Effector memory CD4-positive, alpha-beta T cell (primary cell): Measurements from ENCODE around the gene GFOD2.
"Not testable (repeated sequence)": the region's sequence is repeated elsewhere in the genome, so short reads cannot be mapped to it uniquely, and the experiment has no call there.

Source experiments
- DNase-seq, 3 donors: peaks; one replicate each; pipeline ENCODE4 v3.0.0-alpha.2; 2020
- H3K27ac ChIP-seq: 2 replicates; pipeline ENCODE4 v1.7.0; 2013; ENCODE audit warnings: mild to moderate bottlenecking, low read length, moderate library complexity; ENCODE audit not compliant: insufficient read depth, poor library complexity, severe bottlenecking
- H3K27me3 ChIP-seq: replicated peaks from 2 replicates; pipeline ENCODE4 v1.7.0; 2013; ENCODE audit warnings: mild to moderate bottlenecking, low read length; ENCODE audit not compliant: insufficient read depth, control insufficient read depth, poor library complexity, severe bottlenecking
- H3K36me3 ChIP-seq: 2 replicates; pipeline ENCODE4 v1.7.0; 2013; ENCODE audit warnings: mild to moderate bottlenecking, low read length, moderate library complexity; ENCODE audit not compliant: control insufficient read depth, insufficient read depth
- H3K4me1 ChIP-seq: 2 replicates; pipeline ENCODE4 v1.7.0; 2013; ENCODE audit warnings: low read length, mild to moderate bottlenecking; ENCODE audit not compliant: control insufficient read depth, insufficient read depth, poor library complexity, severe bottlenecking
- H3K4me3 ChIP-seq: 2 replicates; pipeline ENCODE4 v1.7.0; 2013; ENCODE audit warnings: low read length, low read depth, mild to moderate bottlenecking; ENCODE audit not compliant: insufficient read depth, poor library complexity, severe bottlenecking
- H3K9me3 ChIP-seq: 2 replicates; pipeline ENCODE4 v1.7.0; 2013; ENCODE audit warnings: mild to moderate bottlenecking, low read length, moderate library complexity; ENCODE audit not compliant: control insufficient read depth

GFOD2 gene

DNA sequence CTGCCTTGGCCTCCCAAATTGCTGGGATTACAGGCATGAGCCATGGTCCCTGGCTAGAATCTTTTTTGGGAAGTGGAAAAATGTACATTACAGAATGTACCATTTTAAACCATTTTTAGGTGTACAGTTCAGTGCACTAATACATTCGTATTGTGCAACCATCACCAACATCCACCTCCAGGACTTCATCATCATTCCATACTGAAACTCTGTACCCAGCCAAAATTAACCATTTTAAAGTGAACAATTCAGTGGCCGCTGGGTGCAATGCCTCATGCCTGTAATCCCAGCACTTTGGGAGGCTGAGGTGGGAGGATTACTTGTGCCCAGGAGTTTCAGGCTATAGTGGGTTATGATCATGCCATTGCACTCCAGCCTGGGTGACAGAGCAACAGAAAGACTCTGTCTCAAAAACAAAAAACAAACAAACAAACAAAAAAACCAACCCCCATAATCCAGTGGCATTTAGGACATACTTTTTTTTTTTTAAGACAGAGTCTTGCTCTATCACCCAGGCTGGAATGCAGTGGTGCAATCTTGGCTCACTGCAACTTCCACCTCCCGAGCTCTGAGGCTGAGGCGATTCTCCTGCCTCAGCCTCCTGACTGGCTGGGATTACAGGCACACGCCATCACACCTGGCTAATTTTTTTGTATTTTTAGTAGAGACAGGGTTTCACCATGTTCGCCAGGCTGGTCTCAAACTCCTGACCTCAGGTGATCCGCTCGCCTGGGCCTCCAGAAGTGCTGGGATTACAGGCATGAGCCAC, 25.4 kb downstream of the GFOD2 start:
- H3K27ac ChIP-seq, H3K4me3 ChIP-seq, H3K27me3 ChIP-seq, H3K4me1 ChIP-seq, H3K36me3 ChIP-seq, H3K9me3 ChIP-seq, DNase-seq: not testable (repeated sequence)

DNA sequence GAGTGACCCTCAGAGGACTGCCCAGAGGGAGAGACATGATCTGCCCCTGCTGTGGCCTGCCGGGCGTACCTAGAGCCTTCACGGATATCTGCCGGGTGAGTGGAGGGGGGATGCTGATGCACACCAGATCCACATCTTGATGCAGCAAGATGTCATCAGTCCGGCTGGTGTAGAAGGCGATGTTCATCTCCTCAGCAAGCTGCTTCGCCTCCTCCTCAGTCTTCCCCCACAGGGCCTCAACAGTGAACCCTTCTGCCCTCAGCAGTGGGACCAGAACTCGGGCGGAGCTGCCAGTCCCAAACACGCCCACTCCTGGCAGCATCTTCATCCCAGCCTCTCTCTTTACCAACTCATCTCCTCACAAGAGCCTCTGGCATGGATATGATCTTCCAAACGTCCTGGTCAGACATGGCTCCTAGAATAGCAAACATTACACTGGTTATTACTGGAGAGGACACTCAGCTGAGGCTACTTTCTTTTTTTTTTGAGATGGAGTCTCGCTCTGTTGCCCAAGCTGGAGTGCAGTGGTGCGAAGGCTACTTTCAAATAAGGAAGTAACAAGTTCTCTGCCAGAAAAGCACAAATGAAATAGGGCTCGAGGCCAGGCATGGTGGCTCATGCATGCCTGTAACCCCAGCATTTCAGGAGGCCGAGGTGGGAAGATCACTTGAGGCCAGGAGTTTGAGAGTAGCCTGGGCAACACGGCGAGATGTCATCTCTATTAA, 33.6 kb downstream of the GFOD2 start:
- H3K9me3 ChIP-seq, result no peaks in the 10 kb centered on the region
- no peak for DNase-seq
- H3K27me3 ChIP-seq, result no peaks in the 10 kb centered on the region
- no peak overlapping the region for H3K4me3 ChIP-seq
- peaks cover 10% of the 10 kb centered on the region for H3K4me1 ChIP-seq
- peak overlapping the region; percentile 28 for H3K27ac ChIP-seq
- H3K36me3 ChIP-seq, result no peaks in the 10 kb centered on the region

DNA sequence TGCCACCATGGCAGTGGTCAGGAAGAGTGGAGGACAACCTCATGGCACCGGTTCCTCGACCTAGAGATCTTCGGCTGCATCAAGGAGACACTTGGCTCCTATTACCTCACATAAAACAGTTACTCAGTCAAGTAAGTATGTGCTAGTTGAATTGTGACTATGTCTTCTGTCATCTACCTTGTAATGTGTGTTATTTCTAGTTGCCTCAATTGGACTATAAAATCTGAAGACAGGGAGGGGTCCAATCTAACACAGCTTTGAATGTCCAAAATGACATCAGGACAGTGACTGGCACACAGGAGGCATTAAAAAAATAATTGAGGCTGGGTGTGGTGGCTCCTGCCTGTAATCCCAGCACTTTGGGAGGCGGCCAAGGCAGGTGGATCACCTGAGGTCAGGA, 35.3 kb downstream of the GFOD2 start:
- DNase-seq, result no peak
- no peak overlapping the region for H3K27ac ChIP-seq
- H3K4me1 ChIP-seq, result peaks cover 10% of the 10 kb centered on the region
- H3K4me3 ChIP-seq, result no peak overlapping the region
- H3K27me3 ChIP-seq, result no peaks in the 10 kb centered on the region
- H3K9me3 ChIP-seq, result no peaks in the 10 kb centered on the region
- no peaks in the 10 kb centered on the region for H3K36me3 ChIP-seq

DNA sequence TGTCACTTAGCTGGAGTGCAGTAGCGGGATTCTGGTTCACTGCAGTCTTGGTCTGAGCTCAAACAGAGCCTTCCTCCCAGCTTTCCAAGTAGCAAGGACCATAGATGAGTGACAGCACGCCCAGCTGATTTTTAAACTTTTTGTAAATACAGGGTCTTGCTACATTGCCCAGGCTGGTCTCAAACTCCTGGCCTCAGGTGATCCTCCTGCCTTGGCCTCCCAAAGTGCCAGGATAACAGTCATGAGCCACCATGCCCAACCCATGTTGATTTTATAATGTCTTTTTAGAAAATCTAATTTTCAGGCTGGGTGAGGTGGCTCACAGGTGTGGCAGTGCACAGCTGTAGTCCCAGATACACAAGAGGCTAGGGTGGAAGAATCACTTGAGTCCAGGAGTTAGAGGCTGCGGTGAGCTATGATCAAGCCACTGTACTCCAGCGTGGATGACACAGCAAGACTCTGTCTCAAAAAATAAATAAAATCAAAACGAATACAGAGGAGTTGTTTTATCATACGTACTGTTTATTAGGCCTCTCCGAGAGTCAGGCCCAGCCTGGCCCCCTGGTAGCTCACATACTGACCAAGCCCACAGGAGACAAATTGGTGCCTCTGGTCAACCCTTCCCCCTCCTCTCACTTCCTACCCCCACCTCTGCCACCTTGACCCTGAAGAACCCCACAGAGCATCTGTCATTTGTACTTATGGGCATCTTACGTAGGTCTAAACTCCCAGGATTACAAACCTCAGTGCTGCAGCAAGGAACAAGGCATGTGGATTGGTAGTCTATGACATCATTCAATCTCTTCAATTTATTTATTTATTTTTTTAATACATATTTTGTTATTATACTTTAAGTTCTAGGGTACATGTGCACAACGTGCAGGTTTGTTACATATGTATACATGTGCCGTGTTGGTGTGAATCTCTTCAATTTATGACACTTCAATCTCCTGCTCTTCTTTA, 38.9 kb downstream of the GFOD2 start:
- Histone ChIP-seq H3K36me3 (no peaks in the 10 kb centered on the region), H3K9me3 (no peaks in the 10 kb centered on the region), H3K4me3 (no peak overlapping the region), H3K27ac (no peak overlapping the region), H3K27me3 (no peaks in the 10 kb centered on the region), H3K4me1 (peaks cover 3% of the 10 kb centered on the region)
- no peak for DNase-seq

DNA sequence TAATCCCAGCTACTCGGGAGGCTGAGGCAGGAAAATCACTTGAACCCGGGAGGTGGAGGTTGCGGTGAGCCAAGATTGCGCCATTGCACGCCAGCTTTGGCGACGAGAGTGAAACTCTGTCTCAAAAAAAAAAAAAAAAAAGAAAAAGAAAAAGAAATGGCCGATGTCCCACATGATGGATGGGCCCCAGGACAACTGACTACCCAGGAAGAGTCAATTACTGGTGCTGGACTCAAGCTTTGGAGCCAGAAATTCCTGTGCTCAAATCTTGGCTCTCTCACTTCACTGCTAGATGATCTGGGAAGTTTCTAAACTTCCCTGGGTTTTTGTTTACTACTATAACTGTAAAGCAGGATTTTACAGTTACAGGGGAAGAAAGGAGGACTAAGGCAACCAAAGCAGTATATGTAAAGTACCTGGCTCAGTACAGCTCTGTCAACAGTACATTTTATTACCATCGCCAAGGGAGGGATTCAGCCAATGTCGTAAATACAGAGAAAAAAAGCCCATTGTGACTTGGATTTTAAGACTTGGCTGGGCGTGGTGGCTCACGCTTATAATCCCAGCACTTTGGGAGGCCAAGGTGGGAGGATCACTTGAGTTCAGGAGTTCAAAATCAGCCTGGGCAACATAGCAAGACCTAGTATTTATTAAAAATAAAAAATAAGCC, 40.6 kb downstream of the GFOD2 start:
- no peak overlapping the region for H3K4me3 ChIP-seq
- H3K36me3 ChIP-seq, result no peaks in the 10 kb centered on the region

DNA sequence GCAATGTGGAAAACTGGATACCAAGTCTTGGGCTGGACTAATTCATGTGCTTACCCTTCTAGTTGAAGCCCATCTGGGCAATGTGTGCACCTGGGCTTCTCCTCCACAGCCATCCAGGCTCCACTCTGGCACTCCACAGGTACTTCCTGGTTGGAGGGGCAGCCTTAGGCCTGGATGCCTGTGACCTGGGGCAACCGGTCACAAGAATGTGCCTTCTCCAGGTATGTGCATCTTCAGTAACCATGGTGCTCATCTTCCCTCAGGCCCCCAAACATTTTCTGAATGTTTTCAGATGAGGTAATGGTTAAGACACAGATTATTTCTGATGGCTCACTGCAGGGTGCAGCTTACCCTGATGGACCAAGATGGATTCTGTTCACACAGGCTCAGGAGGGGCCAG, 41.4 kb downstream of the GFOD2 start:
- no peak overlapping the region for H3K27ac ChIP-seq
- DNase-seq, result no peak
- no peaks in the 10 kb centered on the region for H3K27me3 ChIP-seq
- no peaks in the 10 kb centered on the region for H3K36me3 ChIP-seq
- H3K4me1 ChIP-seq, result no peaks in the 10 kb centered on the region
- no peak overlapping the region for H3K4me3 ChIP-seq
- no peaks in the 10 kb centered on the region for H3K9me3 ChIP-seq

More for the DNA sequence above, 40.6 kb downstream of the GFOD2 start:
- H3K27ac ChIP-seq, result no peak overlapping the region
- DNase-seq, result no peak
- no peaks in the 10 kb centered on the region for H3K9me3 ChIP-seq
- no peaks in the 10 kb centered on the region for H3K4me1 ChIP-seq
- H3K27me3 ChIP-seq, result no peaks in the 10 kb centered on the region

DNA sequence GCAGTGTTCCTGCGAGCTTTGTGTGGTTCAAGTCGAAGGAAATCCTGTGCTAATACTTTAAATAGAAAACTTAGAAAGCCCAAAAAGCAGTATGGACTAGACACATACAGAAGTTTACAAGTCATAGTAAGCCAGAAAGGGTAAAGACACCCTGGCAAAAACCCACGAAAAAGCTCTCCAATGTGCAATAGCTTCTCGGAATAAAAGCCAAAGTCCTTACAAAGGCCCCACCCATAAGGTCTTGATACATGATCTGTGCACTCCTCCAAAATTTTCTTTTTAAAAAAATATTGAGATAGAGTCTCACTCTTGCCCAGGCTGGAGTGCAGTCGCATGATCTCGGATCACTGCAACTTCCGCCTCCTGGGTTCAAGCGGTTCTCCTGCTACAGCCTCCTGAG, 42.2 kb downstream of the GFOD2 start:
- H3K27ac ChIP-seq, result no peak overlapping the region
- no peak overlapping the region for H3K4me3 ChIP-seq
- H3K27me3 ChIP-seq, result no peaks in the 10 kb centered on the region
- no peaks in the 10 kb centered on the region for H3K36me3 ChIP-seq
- no peaks in the 10 kb centered on the region for H3K4me1 ChIP-seq
- H3K9me3 ChIP-seq, result no peaks in the 10 kb centered on the region
- DNase-seq, result no peak

DNA sequence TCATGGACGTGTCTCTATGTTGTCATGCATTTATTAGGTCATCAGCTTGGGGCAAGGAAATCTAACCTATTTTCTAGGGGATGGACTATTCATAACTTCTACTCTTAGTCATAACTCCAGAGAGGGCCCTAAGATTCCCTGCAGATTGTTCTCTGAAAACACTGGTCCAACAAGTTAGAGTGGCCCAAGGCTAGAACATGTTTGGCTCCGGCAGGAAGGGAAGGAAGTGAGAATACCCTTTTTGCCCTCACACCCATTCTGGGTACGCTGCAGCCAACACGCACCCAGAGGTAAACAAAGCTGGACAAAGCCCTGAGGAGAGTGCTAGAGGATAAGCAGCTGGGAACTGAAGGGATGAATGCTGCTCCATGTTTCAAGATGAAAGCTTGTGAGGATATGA, 42.6 kb downstream of the GFOD2 start:
- no peaks in the 10 kb centered on the region for H3K27me3 ChIP-seq
- H3K4me3 ChIP-seq, result no peak overlapping the region
- no peaks in the 10 kb centered on the region for H3K4me1 ChIP-seq
- no peak for DNase-seq
- no peaks in the 10 kb centered on the region for H3K36me3 ChIP-seq
- H3K9me3 ChIP-seq, result no peaks in the 10 kb centered on the region
- H3K27ac ChIP-seq, result no peak overlapping the region

DNA sequence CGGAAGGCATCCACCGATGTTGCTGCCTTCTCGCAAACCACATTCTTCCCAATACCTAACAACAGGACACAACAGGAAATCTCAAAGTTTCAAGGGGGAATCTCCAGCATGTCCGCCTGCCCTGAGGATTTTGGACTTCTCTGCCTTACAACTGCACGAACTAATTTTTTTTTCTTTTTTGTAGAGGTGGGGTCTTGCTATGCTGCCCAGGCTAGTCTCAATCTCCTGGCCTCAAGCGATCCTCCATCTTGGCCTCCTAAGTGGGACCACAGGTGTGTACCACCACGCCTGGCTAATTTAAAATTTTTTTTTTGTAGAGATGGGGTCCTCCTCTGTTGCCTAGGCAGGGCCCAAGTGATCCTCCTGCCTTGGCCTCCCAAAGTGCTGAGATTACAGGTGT, 43.1 kb downstream of the GFOD2 start:
- H3K9me3 ChIP-seq, result no peaks in the 10 kb centered on the region
- no peak for DNase-seq
- H3K27me3 ChIP-seq, result no peaks in the 10 kb centered on the region
- no peak overlapping the region for H3K27ac ChIP-seq
- H3K4me1 ChIP-seq, result no peaks in the 10 kb centered on the region
- no peaks in the 10 kb centered on the region for H3K36me3 ChIP-seq
- no peak overlapping the region for H3K4me3 ChIP-seq
